Spleen (tissue), 11 donors: ENCODE data around the gene RHOBTB3. TPM values are rescaled to one million over a fixed set of nuclear protein-coding genes. Genes with fewer than 3 reads are reported as not detected.

ENCODE experiments used
- DNase-seq: peaks from one replicate; pipeline ENCODE4 v3.0.0-alpha.2; 2020
- H3K27ac ChIP-seq, 8 donors: fragments of 200-600 bp; sonication (generic) in 7 of 8; 1 replicate in 4 of 8; 2 replicates in 4 of 8; pipeline versions ENCODE4 v1.5.0 to v1.8.0; 2016 to 2021; ENCODE audit warnings: inconsistent platforms in 4 of 8, mild to moderate bottlenecking in 4 of 8, moderate library complexity in 1 of 8
- H3K27me3 ChIP-seq, 7 donors: fragments of 200-600 bp; sonication (generic) in 6 of 7; replicated peaks in 1 of 7; 1 replicate in 4 of 7; 2 replicates in 3 of 7; pipeline versions ENCODE4 v1.5.0 to v1.8.0; 2016 to 2021; ENCODE audit warnings: inconsistent platforms in 3 of 7, mild to moderate bottlenecking in 1 of 7
- H3K36me3 ChIP-seq, 6 donors: fragments of 200-600 bp; sonication (generic) in 5 of 6; 1 replicate in 4 of 6; 2 replicates in 2 of 6; pipeline versions ENCODE4 v1.5.0 to v1.8.0; 2016 to 2021; ENCODE audit warnings: inconsistent platforms in 2 of 6
- H3K4me1 ChIP-seq, 6 donors: fragments of 200-600 bp; sonication (generic) in 5 of 6; 1 replicate in 3 of 6; 2 replicates in 3 of 6; pipeline versions ENCODE4 v1.5.0 to v1.8.0; 2016 to 2021; ENCODE audit warnings: inconsistent platforms in 3 of 6
- H3K4me3 ChIP-seq, 8 donors: fragments of 200-600 bp; sonication (generic) in 7 of 8; 1 replicate in 4 of 8; 2 replicates in 4 of 8; pipeline versions ENCODE4 v1.5.0 to v1.8.0; 2016 to 2021; ENCODE audit warnings: inconsistent platforms in 4 of 8, mild to moderate bottlenecking in 4 of 8, moderate library complexity in 2 of 8
- H3K9me3 ChIP-seq, 8 donors: fragments of 200-600 bp; sonication (generic) in 7 of 8; 1 replicate in 4 of 8; 2 replicates in 4 of 8; pipeline versions ENCODE4 v1.5.0 to v1.8.0; 2016 to 2021; ENCODE audit warnings: inconsistent platforms in 4 of 8
- CTCF ChIP-seq, 11 experiments: fragments of 200-600 bp in 7 of 11; fragments of 450-650 bp in 4 of 11; sonication (generic) in 4 of 11; IDR thresholded peaks in 8 of 11; conservative IDR thresholded peaks in 3 of 11; 1 replicate in 7 of 11; 2 replicates in 4 of 11; pipeline versions ENCODE4 v1.4.0 to v1.8.0; 2016 to 2021; ENCODE audit warnings: antibody characterized with exemption in 11 of 11, inconsistent platforms in 4 of 11, mild to moderate bottlenecking in 1 of 11
- POLR2A ChIP-seq, 3 donors: fragments of 450-650 bp; IDR thresholded peaks; one replicate each; pipeline ENCODE4 v1.5.1; 2017; ENCODE audit warnings: antibody characterized with exemption in 3 of 3, mild to moderate bottlenecking in 1 of 3
- POLR2AphosphoS5 ChIP-seq, 3 donors: sonication (generic); formaldehyde crosslinking; IDR thresholded peaks; one replicate each; pipeline ENCODE4 v1.5.1; 2017; ENCODE audit warnings: antibody characterized with exemption in 3 of 3
- WGBS, 5 donors: extraction: QIAGEN DNeasy Blood & Tissue Kit in 3 of 5; methylation state at CpG; one replicate each; pipeline versions ENCODE4 v1.1.5 to v1.1.7; 2013 to 2018; 5-methylcytosine and 5-hydroxymethylcytosine counted together
- intact Hi-C: fragments of 100-400 bp; cut with DNase I; formaldehyde crosslinking; loops from one replicate; pipeline ENCODE4 v1.15.0; 2023; ENCODE audit warnings: low total_unique reads
- polyA plus RNA-seq, 3 donors: library from polyadenylated mRNA; stranded (reverse); fragments of 200-250 nt; gene quantifications; one replicate each; pipeline ENCODE4 v1.2.1, GENCODE V29; 2013
- total RNA-seq, 7 donors: library from RNA; depleted of rRNA in 3 of 7; stranded (reverse); fragments of >200 nt in 3 of 7; fragmentation: NEBNext Ultra II Directional in 4 of 7; extraction: Animal tissue kit (Norgen Biotek cat#: 25700) in 4 of 7; gene quantifications; one replicate each; pipeline versions ENCODE4 v1.1.0 to v1.2.1, GENCODE V29; 2016 to 2021
- donor health status: healthy with polysubstance abuse.
- donor health status: DM: no; HTN: no; CAD: no; lungs with moderate emphysema.
- donor health status: DM: no; HTN: no; CAD: no.
- donor health status: Bipolar disorder and iron deficiency.
- donor health status: healthy.
- donor health status: DM: no; HTN: no; CAD: no.
- donor health status: DM: yes; HTN: yes; CAD: no.

The RHOBTB3 gene
- total and polyA plus RNA-seq, 10 donors: 4.5 to 71.1 (median 38.4) TPM

DNA sequence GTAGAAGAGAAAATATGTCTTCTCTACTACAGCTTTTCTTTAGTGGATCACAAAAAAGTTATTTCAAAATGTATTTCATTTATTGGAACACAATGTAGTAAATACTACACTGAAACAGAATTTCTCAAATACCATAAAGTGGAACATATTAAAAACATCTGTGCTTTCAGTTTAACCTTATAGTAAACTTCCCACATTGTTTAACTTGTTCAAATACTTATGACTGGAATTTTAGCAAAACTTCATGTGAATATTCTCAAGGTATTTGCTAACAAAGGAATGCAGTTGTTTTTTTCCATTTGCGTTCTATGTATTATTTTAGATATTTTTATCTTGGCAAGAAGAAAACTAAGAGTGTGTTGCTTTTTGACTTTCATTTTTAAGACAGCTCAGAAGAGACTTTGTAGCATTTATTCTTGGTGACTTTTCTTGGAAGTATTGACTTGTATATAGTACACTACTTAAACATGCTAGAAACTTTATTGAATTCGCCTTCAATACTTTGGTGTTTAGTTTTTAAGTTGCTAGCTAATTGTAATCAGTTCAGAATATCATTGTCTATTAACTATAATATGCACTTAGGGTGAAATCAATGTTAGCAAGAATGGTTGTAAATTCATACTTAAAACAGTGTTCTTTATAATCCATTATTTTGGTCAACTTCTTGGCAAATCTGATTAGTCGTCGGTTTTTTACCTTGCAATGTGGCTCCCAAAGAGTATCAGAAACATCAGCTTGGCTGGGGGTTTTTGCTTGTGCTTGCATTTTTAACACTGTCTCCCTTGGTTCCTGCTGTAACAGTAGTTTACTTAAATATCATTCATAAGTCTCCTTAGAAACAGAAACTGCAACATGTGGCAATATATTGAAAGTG lies 5.0 kb upstream of the RHOBTB3 start:
- H3K4me3 ChIP-seq: peak overlapping the region in 1 of 8 donors; percentile 21
- intact Hi-C loops: no loop called here

GRCh38 chr5:95726811-95727763 lies 4.0 kb upstream of the RHOBTB3 start:
- Histone ChIP-seq H3K27ac (peak overlapping the region; percentile 5 to 92 (median 54)), H3K36me3 (no peaks in the 10 kb centered on the region), H3K27me3 (peaks cover 0 to 17% (median 11%) of the 10 kb centered on the region in 7 donors), H3K4me3 (peak overlapping the region in 1 of 8 donors; percentile 21), H3K4me1 (peaks cover 9 to 85% (median 51%) of the 10 kb centered on the region in 6 donors), H3K9me3 (no peaks in the 10 kb centered on the region)
- 50 to 52% (median 51%) methylated on average over 5 of the region's 5 CpGs for WGBS, 5 donors
- TF ChIP-seq CTCF (IDR thresholded peaks at IDR 0.05 in 8 of 11, conservative IDR thresholded peaks at IDR 0.05 in 3 of 11): no peak
- TF ChIP-seq POLR2A (IDR thresholded peaks at IDR 0.05): no peak
- no peak for TF ChIP-seq POLR2AphosphoS5 (IDR thresholded peaks at IDR 0.05)
- DNase-seq: no peak
- intact Hi-C loops: no loop called here

More for the DNA sequence above, 5.0 kb upstream of the RHOBTB3 start:
- TF ChIP-seq POLR2AphosphoS5 (IDR thresholded peaks at IDR 0.05) (no peak), POLR2A (IDR thresholded peaks at IDR 0.05) (no peak), CTCF (IDR thresholded peaks at IDR 0.05 in 8 of 11, conservative IDR thresholded peaks at IDR 0.05 in 3 of 11) (no peak)
- Histone ChIP-seq H3K27me3 (peaks cover 0 to 8% (median 2%) of the 10 kb centered on the region in 7 donors), H3K4me1 (peaks cover 9 to 83% (median 44%) of the 10 kb centered on the region in 6 donors), H3K36me3 (no peaks in the 10 kb centered on the region), H3K27ac (peak overlapping the region in 6 of 8 donors; percentile 41 to 92 (median 59)), H3K9me3 (no peaks in the 10 kb centered on the region)
- DNase-seq: no peak
- WGBS, 5 donors: 73 to 82% (median 80%) methylated on average over 4 of the region's 4 CpGs

DNA sequence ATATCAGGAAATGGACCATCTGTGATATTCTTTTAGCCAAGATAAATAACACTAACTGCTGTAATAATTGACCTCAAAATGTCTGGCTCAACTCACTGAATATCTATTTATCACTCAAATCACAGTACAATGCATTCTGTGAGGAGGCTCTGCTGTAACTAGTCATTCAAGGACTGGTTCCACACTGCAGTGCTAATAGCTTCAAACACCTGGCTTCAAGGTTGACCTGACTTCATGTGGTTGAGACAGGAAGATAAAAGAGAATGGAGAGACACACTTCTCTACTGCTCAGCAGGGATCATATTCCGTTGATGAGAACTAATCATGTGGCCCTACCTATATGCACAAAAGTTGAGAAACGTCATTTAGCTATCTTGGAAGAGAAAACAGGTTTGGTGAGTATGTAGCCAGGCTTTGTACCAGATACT lies 3.4 kb upstream of the RHOBTB3 start:
- H3K4me1 ChIP-seq: peaks cover 9 to 92% (median 54%) of the 10 kb centered on the region in 6 donors

More for the DNA sequence above, 3.4 kb upstream of the RHOBTB3 start:
- no peak for DNase-seq
- TF ChIP-seq POLR2A (IDR thresholded peaks at IDR 0.05) (no peak), CTCF (IDR thresholded peaks at IDR 0.05 in 8 of 11, conservative IDR thresholded peaks at IDR 0.05 in 3 of 11) (no peak), POLR2AphosphoS5 (IDR thresholded peaks at IDR 0.05) (no peak)
- no peaks in the 10 kb centered on the region for H3K36me3 ChIP-seq
- H3K4me3 ChIP-seq: no peak overlapping the region
- peaks cover 0 to 17% (median 11%) of the 10 kb centered on the region in 7 donors for H3K27me3 ChIP-seq
- no peaks in the 10 kb centered on the region for H3K9me3 ChIP-seq
- 68 to 84% (median 79%) methylated on average over 2 of the region's 2 CpGs for WGBS, 5 donors
- peak overlapping the region in 7 of 8 donors; percentile 22 to 92 (median 59) for H3K27ac ChIP-seq
- intact Hi-C loops: no loop called here
